Tibial nerve (tissue), 4 donors: Measurements from ENCODE around the gene STX11.

Source experiments
- EP300 ChIP-seq, 2 donors: sonication (generic); formaldehyde crosslinking; IDR thresholded peaks; one replicate each; pipeline ENCODE4 v1.6.1; 2017; ENCODE audit warnings: antibody characterized with exemption in 2 of 2, mild to moderate bottlenecking in 1 of 2
- POLR2A ChIP-seq, 2 donors: fragments of 450-650 bp; IDR thresholded peaks; one replicate each; pipeline ENCODE4 v1.6.1; 2017; ENCODE audit warnings: antibody characterized with exemption in 2 of 2, mild to moderate bottlenecking in 2 of 2, moderate library complexity in 2 of 2
- TF ChIP-seq, protein P1 (sequence below), 5 experiments: fragments of 200-600 bp in 3 of 5; fragments of 450-650 bp in 2 of 5; sonication (generic) in 3 of 5; IDR thresholded peaks; one replicate each; pipeline ENCODE4 v1.5.1; 2016 to 2019; ENCODE audit warnings: antibody characterized with exemption in 5 of 5, mild to moderate bottlenecking in 3 of 5, moderate library complexity in 2 of 5

DNA sequence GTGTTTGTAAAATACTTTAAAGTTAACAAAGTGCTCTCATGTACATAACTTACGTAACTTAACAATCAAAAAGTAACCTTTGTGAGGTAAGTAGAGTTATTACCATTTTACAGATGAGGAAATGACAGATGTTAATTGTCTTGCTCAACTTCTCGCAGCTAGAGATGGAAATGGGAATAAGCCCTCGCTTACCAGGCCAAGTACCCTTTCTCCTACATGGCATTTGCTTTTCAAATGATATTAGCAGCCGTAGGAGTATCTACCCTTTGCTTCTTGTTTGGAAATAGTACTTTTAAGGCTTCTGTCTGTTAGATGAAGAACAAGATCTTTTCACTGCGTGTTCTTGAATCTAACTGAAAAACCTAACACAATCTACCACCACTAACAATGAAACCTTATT is 15.5 kb downstream of the STX11 start:
- TF ChIP-seq, protein P1, sequence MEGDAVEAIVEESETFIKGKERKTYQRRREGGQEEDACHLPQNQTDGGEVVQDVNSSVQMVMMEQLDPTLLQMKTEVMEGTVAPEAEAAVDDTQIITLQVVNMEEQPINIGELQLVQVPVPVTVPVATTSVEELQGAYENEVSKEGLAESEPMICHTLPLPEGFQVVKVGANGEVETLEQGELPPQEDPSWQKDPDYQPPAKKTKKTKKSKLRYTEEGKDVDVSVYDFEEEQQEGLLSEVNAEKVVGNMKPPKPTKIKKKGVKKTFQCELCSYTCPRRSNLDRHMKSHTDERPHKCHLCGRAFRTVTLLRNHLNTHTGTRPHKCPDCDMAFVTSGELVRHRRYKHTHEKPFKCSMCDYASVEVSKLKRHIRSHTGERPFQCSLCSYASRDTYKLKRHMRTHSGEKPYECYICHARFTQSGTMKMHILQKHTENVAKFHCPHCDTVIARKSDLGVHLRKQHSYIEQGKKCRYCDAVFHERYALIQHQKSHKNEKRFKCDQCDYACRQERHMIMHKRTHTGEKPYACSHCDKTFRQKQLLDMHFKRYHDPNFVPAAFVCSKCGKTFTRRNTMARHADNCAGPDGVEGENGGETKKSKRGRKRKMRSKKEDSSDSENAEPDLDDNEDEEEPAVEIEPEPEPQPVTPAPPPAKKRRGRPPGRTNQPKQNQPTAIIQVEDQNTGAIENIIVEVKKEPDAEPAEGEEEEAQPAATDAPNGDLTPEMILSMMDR (IDR thresholded peaks at IDR 0.05) = no peak
- TF ChIP-seq POLR2A (IDR thresholded peaks at IDR 0.05) (no peak), EP300 (IDR thresholded peaks at IDR 0.05) (no peak)
